Mucosa of rectum (tissue), 2 donors: ENCODE results near the gene MRPL36.

Experiments
- H3K27ac ChIP-seq, 2 donors: one replicate each; pipeline ENCODE4 v1.7.0; 2013; ENCODE audit warnings: inconsistent platforms in 2 of 2, low read depth in 2 of 2, low read length in 2 of 2
- H3K27me3 ChIP-seq, 2 donors: one replicate each; pipeline ENCODE4 v1.7.0; 2013; ENCODE audit warnings: low read length in 2 of 2; ENCODE audit not compliant: control insufficient read depth in 2 of 2, insufficient read depth in 2 of 2
- H3K36me3 ChIP-seq, 2 donors: one replicate each; pipeline ENCODE4 v1.7.0; 2013; ENCODE audit warnings: low read length in 2 of 2; ENCODE audit not compliant: control insufficient read depth in 2 of 2, insufficient read depth in 2 of 2
- H3K4me1 ChIP-seq, 2 donors: one replicate each; pipeline ENCODE4 v1.7.0; 2013; ENCODE audit warnings: low read length in 2 of 2, mild to moderate bottlenecking in 1 of 2; ENCODE audit not compliant: control insufficient read depth in 2 of 2, insufficient read depth in 2 of 2
- H3K4me3 ChIP-seq, 2 donors: one replicate each; pipeline ENCODE4 v1.7.0; 2013; ENCODE audit warnings: low read length in 2 of 2
- H3K9ac ChIP-seq, 2 donors: one replicate each; pipeline ENCODE4 v1.7.0; 2013; ENCODE audit warnings: low read length in 2 of 2, low read depth in 1 of 2, mild to moderate bottlenecking in 1 of 2
- H3K9me3 ChIP-seq, 2 donors: one replicate each; pipeline ENCODE4 v1.7.0; 2013; ENCODE audit warnings: low read length in 2 of 2; ENCODE audit not compliant: control insufficient read depth in 2 of 2
- donor health status: healthy.
- donor health status: Normal muscosa, but diverticular disease.

Gene MRPL36

DNA sequence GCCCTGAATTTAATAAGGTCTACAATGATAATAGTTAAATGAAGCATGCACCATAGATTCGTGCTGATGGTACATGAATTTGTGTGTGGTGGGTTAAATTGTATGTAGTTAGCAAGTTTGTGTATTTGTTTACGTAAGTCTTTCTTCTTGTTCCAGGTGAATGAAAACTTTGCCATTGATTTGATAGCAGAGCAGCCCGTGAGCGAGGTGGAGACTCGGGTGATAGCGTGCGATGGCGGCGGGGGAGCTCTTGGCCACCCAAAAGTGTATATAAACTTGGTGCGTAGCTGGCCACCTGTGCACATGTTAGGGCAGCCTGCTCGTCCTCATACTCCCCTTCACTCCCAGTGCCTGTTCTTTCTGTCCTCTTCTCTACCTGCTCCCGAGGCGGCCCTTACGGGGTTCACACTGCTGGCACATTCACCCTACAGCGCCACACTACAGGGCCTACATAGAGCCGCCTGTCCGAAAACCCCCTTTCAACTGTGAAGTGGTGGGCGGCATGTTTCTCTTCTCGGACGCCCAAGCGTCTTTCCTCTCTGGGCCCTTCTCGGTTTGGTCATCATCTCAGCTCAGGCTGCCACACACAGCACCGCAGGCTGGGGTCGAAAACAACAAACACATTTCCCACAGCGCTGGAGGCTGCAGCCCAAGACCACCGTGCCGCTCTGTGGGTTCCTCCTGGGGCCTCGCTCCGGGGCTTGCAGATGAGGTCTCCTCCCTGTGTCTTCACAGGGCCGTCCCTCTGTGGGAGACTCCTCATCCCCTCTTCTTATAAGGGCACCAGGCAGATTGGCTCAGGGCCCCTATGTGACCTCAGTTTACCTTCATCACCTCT lies 14.8 kb upstream of the MRPL36 start:
- Histone ChIP-seq H3K4me1 (no peaks in the 10 kb centered on the region), H3K4me3 (no peak overlapping the region), H3K9me3 (no peaks in the 10 kb centered on the region), H3K27me3 (no peaks in the 10 kb centered on the region), H3K36me3 (peaks cover 79 to 80% of the 10 kb centered on the region in 2 donors), H3K9ac (no peak overlapping the region), H3K27ac (no peak overlapping the region)

GRCh38 chr5:1810581-1811101 lies 11.0 kb upstream of the MRPL36 start:
- Histone ChIP-seq H3K4me3 (no peak overlapping the region), H3K36me3 (peaks cover 81 to 82% of the 10 kb centered on the region in 2 donors), H3K9ac (no peak overlapping the region), H3K9me3 (no peaks in the 10 kb centered on the region), H3K27ac (no peak overlapping the region), H3K4me1 (no peaks in the 10 kb centered on the region), H3K27me3 (no peaks in the 10 kb centered on the region)

DNA sequence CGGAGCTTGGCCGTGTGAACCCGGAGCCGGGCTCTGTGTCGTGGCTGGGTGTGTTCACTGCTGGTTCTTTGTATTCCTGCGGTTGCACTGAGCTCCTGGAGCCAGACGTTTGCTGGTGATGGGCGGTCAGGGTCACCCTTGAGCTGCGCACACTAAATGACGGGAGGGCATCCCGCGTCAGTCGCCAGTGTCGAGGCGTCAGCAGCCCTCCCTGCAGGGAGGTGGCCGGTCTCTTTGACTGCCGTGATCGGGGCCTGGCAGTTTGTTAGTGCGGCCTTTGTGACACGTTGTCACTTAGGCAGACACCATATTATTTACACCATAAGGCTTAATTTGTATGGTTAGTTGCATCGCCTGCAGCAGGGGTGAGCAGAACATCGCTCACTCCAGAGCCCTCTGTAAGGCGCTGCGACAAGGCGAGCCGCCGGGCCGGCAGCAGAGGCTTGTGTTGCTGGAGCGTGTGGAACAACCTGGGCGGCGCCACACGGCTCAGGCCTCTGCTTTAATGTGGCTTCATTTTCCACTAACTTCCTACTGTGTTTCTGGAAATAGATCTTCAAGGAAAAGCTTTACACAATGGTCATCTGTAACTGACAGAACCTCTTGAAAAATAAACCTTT lies 9.9 kb upstream of the MRPL36 start:
- Histone ChIP-seq H3K27me3 (no peaks in the 10 kb centered on the region), H3K9me3 (no peaks in the 10 kb centered on the region), H3K4me1 (no peaks in the 10 kb centered on the region), H3K4me3 (no peak overlapping the region), H3K27ac (no peak overlapping the region), H3K9ac (no peak overlapping the region), H3K36me3 (peaks cover 82 to 84% of the 10 kb centered on the region in 2 donors)

- H3K27me3 ChIP-seq = no peaks in the 10 kb centered on the region
- no peaks in the 10 kb centered on the region for H3K9me3 ChIP-seq
- H3K27ac ChIP-seq = no peak overlapping the region
- peaks cover 81 to 84% of the 10 kb centered on the region in 2 donors for H3K36me3 ChIP-seq
- H3K4me3 ChIP-seq = no peak overlapping the region
- no peaks in the 10 kb centered on the region for H3K4me1 ChIP-seq
- no peak overlapping the region for H3K9ac ChIP-seq
Measured at GRCh38 chr5:1808439-1808838, 8.8 kb upstream of the MRPL36 start.

- no peaks in the 10 kb centered on the region for H3K4me1 ChIP-seq
- no peak overlapping the region for H3K4me3 ChIP-seq
- no peaks in the 10 kb centered on the region for H3K9me3 ChIP-seq
- H3K27me3 ChIP-seq = no peaks in the 10 kb centered on the region
- no peak overlapping the region for H3K27ac ChIP-seq
- H3K36me3 ChIP-seq = peaks cover 85 to 88% of the 10 kb centered on the region in 2 donors
- H3K9ac ChIP-seq = no peak overlapping the region
Measured at GRCh38 chr5:1807451-1808185, 8.0 kb upstream of the MRPL36 start.

GRCh38 chr5:1806974-1807373 lies 7.3 kb upstream of the MRPL36 start:
- no peaks in the 10 kb centered on the region for H3K9me3 ChIP-seq
- no peak overlapping the region for H3K9ac ChIP-seq
- no peak overlapping the region for H3K4me3 ChIP-seq
- peaks cover 0 to 2% of the 10 kb centered on the region in 2 donors for H3K4me1 ChIP-seq
- H3K36me3 ChIP-seq = peaks cover 82% of the 10 kb centered on the region in 2 donors
- no peak overlapping the region for H3K27ac ChIP-seq
- no peaks in the 10 kb centered on the region for H3K27me3 ChIP-seq

DNA sequence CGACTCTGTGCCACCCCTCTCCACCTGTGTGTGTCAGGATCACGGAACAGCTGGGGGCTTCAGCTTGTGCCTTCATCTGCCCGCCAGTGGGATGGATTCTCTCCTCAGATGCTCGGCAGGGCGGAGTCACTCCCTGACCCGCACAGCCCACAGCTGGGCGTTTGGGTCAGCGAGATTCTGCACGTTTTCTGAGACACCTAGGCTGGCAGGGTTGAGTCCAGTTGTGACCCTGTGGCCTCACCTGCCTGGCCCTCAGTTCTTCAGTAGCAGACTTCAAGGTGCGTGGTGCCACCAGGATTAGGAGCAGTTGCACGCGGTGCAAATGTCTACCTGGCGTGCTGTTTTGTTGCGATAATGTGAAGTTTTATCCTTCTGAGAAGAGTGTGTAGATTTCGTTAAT lies 6.6 kb upstream of the MRPL36 start:
- Histone ChIP-seq H3K27ac (no peak overlapping the region), H3K4me1 (peaks cover 0 to 4% of the 10 kb centered on the region in 2 donors), H3K9me3 (no peaks in the 10 kb centered on the region), H3K9ac (no peak overlapping the region), H3K36me3 (peaks cover 76% of the 10 kb centered on the region in 2 donors), H3K27me3 (no peaks in the 10 kb centered on the region), H3K4me3 (no peak overlapping the region)

DNA sequence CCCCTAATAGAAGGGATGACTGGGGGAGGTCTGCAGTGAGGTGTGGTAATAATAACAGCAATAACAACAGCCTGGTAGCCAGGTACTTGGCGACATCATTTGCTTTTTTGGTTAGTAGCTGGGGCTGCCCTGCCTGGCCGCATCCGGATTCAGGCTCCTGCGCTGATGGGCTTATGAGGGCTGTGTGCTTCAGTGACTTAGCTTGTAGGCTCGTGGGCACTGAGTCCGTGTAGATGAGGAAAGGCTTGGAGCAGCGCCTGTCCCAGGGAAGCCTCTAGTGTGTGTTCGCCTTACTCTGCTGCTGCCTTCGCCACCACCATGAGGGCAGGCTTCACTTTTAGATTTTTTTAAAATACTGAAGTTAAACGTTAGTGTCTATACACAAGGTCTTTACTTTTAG lies 6.1 kb upstream of the MRPL36 start:
- Histone ChIP-seq H3K27me3 (no peaks in the 10 kb centered on the region), H3K4me1 (peaks cover 1 to 7% of the 10 kb centered on the region in 2 donors), H3K36me3 (peaks cover 72% of the 10 kb centered on the region in 2 donors)

GRCh38 chr5:1805326-1805725 lies 5.7 kb upstream of the MRPL36 start:
- peaks cover 67 to 69% of the 10 kb centered on the region in 2 donors for H3K36me3 ChIP-seq
- H3K9ac ChIP-seq = no peak overlapping the region
- no peaks in the 10 kb centered on the region for H3K27me3 ChIP-seq
- H3K27ac ChIP-seq = no peak overlapping the region
- H3K4me3 ChIP-seq = no peak overlapping the region
- H3K4me1 ChIP-seq = peaks cover 4 to 11% of the 10 kb centered on the region in 2 donors
- no peaks in the 10 kb centered on the region for H3K9me3 ChIP-seq

More for the DNA sequence above, 6.1 kb upstream of the MRPL36 start:
- H3K4me3 ChIP-seq = no peak overlapping the region
- no peak overlapping the region for H3K9ac ChIP-seq
- no peaks in the 10 kb centered on the region for H3K9me3 ChIP-seq
- no peak overlapping the region for H3K27ac ChIP-seq
